Erythroblast (primary cell): Measurements from ENCODE around the gene SLC25A43.
"Not testable (repeated sequence)": the region's sequence is repeated elsewhere in the genome, so short reads cannot be mapped to it uniquely, and the experiment has no call there.

Experiments
- GATA1 ChIP-seq: IDR thresholded peaks from 2 replicates; pipeline ENCODE4 v1.6.1; 2011; ENCODE audit warnings: low read depth, mild to moderate bottlenecking, control low read depth, low read length, moderate library complexity
- POLR2A ChIP-seq: IDR thresholded peaks from 2 replicates; pipeline ENCODE4 v1.6.1; 2011; ENCODE audit warnings: mild to moderate bottlenecking, low read length

DNA sequence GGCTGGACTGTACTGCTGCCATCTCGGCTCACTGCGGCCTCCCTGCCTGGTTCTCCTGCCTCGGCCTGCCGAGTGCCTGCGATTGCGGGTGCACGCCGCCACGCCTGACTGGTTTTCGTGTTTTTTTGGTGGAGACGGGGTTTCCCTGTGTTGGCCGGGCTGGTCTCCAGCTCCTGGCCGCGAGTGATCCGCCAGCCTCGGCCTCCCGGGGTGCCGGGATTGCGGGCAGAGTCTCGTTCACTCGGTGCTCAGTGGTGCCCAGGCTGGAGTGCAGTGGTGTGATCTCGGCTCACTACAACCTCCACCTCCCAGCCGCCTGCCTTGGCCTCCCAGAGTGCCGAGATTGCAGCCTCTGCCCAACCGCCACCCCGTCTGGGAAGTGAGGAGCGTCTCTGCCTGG, 37.7 kb upstream of the SLC25A43 start:
- TF ChIP-seq POLR2A, GATA1: not testable (repeated sequence)
